ENCODE data around the gene CRISPLD2. TPM values are rescaled to one million over a fixed set of nuclear protein-coding genes. Genes with fewer than 3 reads are reported as not detected.

CRISPLD2 gene
- total RNA-seq, 5 donors from 2014 or later (not counting 1 experiment from before 2014, with no cell fraction given) = 0.76 to 2.8 (median 1.8) TPM

DNA sequence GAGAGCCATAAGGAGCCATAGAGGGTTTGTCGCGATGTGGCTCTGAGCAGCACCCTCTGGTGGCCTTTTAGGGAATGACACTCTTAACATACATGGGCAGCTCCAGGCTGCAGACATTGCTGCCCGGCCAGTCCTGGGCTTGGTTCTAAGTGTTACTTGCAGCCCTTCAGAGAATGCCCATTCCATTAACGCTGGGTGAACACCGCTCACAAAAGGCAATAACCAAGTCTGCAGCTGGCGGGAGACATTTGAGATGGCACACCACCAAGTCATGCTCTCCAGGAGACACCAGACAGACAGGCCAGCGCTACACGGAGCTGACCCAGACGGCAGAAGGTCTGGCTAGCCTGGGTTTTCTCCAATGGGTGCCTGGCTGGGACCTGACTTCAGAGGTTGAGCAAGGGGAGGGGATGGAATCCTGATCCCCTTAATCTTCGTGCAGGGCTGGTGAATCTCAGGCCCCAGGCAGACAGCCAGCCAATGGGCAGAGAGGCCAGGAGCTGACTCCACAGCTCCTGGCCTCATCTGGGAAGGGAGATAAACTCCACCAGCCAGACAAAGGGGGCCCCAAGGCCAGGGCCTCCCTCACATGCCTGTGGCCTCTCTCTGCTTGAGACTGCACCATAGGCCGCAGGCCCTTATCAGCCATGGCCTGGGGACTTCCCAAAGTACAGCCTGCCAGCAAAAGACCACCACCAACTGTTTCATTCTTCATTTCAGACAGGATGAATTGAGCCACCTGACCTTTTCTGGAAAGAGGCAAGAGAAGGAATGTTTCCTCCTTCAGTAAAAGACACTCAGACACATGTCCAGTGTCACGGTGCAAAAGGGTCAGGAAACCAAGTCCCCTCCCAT lies 132.8 kb downstream of the CRISPLD2 start:
- CTCF ChIA-PET = interaction anchor here (0.6 to 3.8 kb wide), 18 partner anchors 16 to 214 kb away, joined by 3 to 42 read pairs (median 4); no protein-coding TSS in a partner anchor
- H3K4me1 ChIP-seq (ENCODE audit: control insufficient read depth in 1 of 2, extremely low read depth in 1 of 2, insufficient read depth in 2 of 2, low read length in 2 of 2) = peaks cover 0 to 19% of the 10 kb centered on the region in 2 experiments
- Mint-ChIP-seq H3K27ac (no peak overlapping the region), H3K4me1 (peaks cover 0 to 9% (median 7%) of the 10 kb centered on the region in 3 donors), H3K27me3 (peaks cover 3 to 4% of the 10 kb centered on the region in 2 donors), H3K36me3 (no peaks in the 10 kb centered on the region), H3K4me3 (no peak overlapping the region), H3K9me3 (no peaks in the 10 kb centered on the region)
- H3K27ac ChIP-seq (ENCODE audit: low read length) = no peak overlapping the region
- no peaks in the 10 kb centered on the region for H3K36me3 ChIP-seq (ENCODE audit: control insufficient read depth in 2 of 2, extremely low read depth in 1 of 2, insufficient read depth in 1 of 2, low read length in 1 of 2)
- H3K27me3 ChIP-seq (replicated peaks in 1 of 2; ENCODE audit: control insufficient read depth in 2 of 2, extremely low read depth in 1 of 2, insufficient read depth in 2 of 2, low read length in 1 of 2) = peaks cover 0 to 42% of the 10 kb centered on the region in 2 experiments
- WGBS (ENCODE audit: insufficient coverage) = 62% methylated on average over 10 of the region's 12 CpGs
- H3K9me3 ChIP-seq = no peaks in the 10 kb centered on the region
- DNase-seq (peak; percentile 17 to 88 (median 56)), ATAC-seq (replicated peaks in 1 of 4) (peak; percentile 76 to 85 (median 82))
- no peak overlapping the region for H3K4me3 ChIP-seq (ENCODE audit: control insufficient read depth in 1 of 2, extremely low read depth in 1 of 2, low read length in 1 of 2)
- POLR2A ChIA-PET = no interaction called here

DNA sequence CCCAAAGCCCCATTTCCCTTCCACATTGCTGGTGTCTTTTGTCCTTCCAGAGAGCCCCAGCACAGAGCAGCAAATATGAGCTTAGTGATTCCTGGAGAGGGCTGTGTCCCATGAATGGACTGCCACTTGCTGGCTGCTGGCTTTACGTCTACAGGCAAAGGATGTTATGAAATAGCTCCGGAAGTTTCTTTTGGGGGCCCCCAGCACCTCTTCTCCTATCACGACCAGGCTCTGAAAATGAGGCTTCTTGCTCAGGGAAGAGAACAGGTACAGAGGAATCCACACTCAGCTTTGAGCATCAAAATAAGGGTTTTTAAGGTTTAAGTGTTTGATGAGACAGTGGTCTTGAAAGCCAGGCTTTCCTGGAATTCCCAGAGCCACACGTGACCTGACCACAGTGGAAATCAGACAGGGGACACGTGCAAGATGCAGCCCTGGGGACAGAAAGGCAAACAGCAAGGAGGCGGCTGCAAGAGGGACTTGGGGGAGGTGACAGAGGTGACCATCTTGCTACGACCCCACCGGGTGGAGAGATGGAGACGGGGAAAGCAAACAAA lies 133.5 kb downstream of the CRISPLD2 start:
- CTCF ChIA-PET = interaction anchor here (0.5 to 3.8 kb wide), 11 partner anchors 16 to 206 kb away, joined by 3 to 42 read pairs (median 6); no protein-coding TSS in a partner anchor
- Mint-ChIP-seq H3K9me3 (no peaks in the 10 kb centered on the region), H3K36me3 (no peaks in the 10 kb centered on the region), H3K4me1 (peaks cover 0 to 9% (median 7%) of the 10 kb centered on the region in 3 donors), H3K27ac (no peak overlapping the region), H3K4me3 (no peak overlapping the region), H3K27me3 (peaks cover 3% of the 10 kb centered on the region in 2 donors)
- Histone ChIP-seq H3K4me1 (ENCODE audit: control insufficient read depth in 1 of 2, extremely low read depth in 1 of 2, insufficient read depth in 2 of 2, low read length in 2 of 2) (peaks cover 0 to 18% of the 10 kb centered on the region in 2 experiments), H3K27ac (ENCODE audit: low read length) (no peak overlapping the region), H3K4me3 (ENCODE audit: control insufficient read depth in 1 of 2, extremely low read depth in 1 of 2, low read length in 1 of 2) (no peak overlapping the region), H3K36me3 (ENCODE audit: control insufficient read depth in 2 of 2, extremely low read depth in 1 of 2, insufficient read depth in 1 of 2, low read length in 1 of 2) (no peaks in the 10 kb centered on the region), H3K9me3 (no peaks in the 10 kb centered on the region), H3K27me3 (replicated peaks in 1 of 2; ENCODE audit: control insufficient read depth in 2 of 2, extremely low read depth in 1 of 2, insufficient read depth in 2 of 2, low read length in 1 of 2) (peaks cover 0 to 42% of the 10 kb centered on the region in 2 experiments)
- no peak for ATAC-seq (replicated peaks in 1 of 4)
- POLR2A ChIA-PET = no interaction called here
- no CpG with 5 or more reads among the region's 9 CpGs for WGBS (ENCODE audit: insufficient coverage)
- DNase-seq = no peak

DNA sequence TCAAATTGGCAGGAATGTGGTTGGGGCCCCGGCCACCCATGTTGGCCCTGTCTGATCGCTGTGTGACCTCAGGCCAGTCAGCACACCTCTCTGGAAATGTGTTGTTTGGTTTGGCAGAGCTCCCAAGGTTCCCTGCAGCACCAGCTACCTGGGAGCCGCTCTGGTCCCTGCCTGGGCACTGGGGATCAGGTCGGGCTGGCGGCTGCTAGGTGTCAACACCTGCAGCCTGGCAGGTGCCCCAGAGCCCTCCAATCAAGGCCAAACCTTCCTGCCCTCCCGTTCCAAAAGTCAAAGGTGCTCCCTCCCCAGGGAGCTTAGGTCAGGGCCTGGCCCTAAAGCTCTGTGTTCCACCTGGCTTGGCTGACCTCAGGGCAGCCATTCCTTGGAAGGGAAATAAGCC lies 135.6 kb downstream of the CRISPLD2 start:
- WGBS (ENCODE audit: insufficient coverage) = 92% methylated on average over 4 of the region's 6 CpGs
- Histone ChIP-seq H3K27me3 (replicated peaks in 1 of 2; ENCODE audit: control insufficient read depth in 2 of 2, extremely low read depth in 1 of 2, insufficient read depth in 2 of 2, low read length in 1 of 2) (peaks cover 0 to 56% of the 10 kb centered on the region in 2 experiments), H3K36me3 (ENCODE audit: control insufficient read depth in 2 of 2, extremely low read depth in 1 of 2, insufficient read depth in 1 of 2, low read length in 1 of 2) (no peaks in the 10 kb centered on the region), H3K4me3 (ENCODE audit: control insufficient read depth in 1 of 2, extremely low read depth in 1 of 2, low read length in 1 of 2) (no peak overlapping the region), H3K9me3 (no peaks in the 10 kb centered on the region), H3K4me1 (ENCODE audit: control insufficient read depth in 1 of 2, extremely low read depth in 1 of 2, insufficient read depth in 2 of 2, low read length in 2 of 2) (peaks cover 0 to 6% of the 10 kb centered on the region in 2 experiments), H3K27ac (ENCODE audit: low read length) (no peak overlapping the region)
- ChIA-PET CTCF (interaction anchor here in 1 of 2 donors (1.0 to 3.8 kb wide), 2 partner anchors 202 to 217 kb away, joined by 3 to 42 read pairs; no protein-coding TSS in a partner anchor), POLR2A (interaction anchor here in 1 of 2 donors (0.5 kb wide), 1 partner anchor 8 kb away, joined by 3 read pairs; no protein-coding TSS in a partner anchor)
- no peak for DNase-seq
- Mint-ChIP-seq H3K27me3 (peaks cover 0 to 3% of the 10 kb centered on the region in 2 donors), H3K4me1 (peaks cover 0 to 6% (median 4%) of the 10 kb centered on the region in 3 donors), H3K36me3 (no peaks in the 10 kb centered on the region), H3K27ac (no peak overlapping the region), H3K4me3 (no peak overlapping the region), H3K9me3 (no peaks in the 10 kb centered on the region)
- ATAC-seq (replicated peaks in 1 of 4) = no peak

DNA sequence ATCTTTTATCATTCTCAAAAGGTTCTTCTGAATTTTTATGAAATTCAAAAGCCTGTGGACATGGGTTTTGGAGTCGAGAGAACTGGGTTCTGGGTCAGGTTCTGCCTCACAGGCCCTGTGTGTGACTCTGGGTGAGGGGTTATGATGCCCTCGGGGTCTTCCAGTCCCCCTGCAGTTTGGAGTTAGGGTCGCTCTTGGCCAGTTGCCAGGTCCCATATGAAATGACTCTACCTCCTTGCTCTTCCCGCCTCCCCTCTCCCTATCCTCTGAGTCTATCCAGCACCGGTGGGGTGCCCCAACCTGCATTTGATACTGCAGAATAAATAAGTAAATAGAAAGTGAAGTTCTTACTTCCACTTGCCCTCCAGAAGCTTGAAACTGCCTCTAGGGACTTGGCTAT lies 137.4 kb downstream of the CRISPLD2 start:
- Histone ChIP-seq H3K4me1 (ENCODE audit: control insufficient read depth in 1 of 2, extremely low read depth in 1 of 2, insufficient read depth in 2 of 2, low read length in 2 of 2) (peaks cover 0 to 2% of the 10 kb centered on the region in 2 experiments), H3K4me3 (ENCODE audit: control insufficient read depth in 1 of 2, extremely low read depth in 1 of 2, low read length in 1 of 2) (no peak overlapping the region), H3K27me3 (replicated peaks in 1 of 2; ENCODE audit: control insufficient read depth in 2 of 2, extremely low read depth in 1 of 2, insufficient read depth in 2 of 2, low read length in 1 of 2) (peaks cover 0 to 45% of the 10 kb centered on the region in 2 experiments), H3K27ac (ENCODE audit: low read length) (no peak overlapping the region), H3K9me3 (no peaks in the 10 kb centered on the region), H3K36me3 (ENCODE audit: control insufficient read depth in 2 of 2, extremely low read depth in 1 of 2, insufficient read depth in 1 of 2, low read length in 1 of 2) (no peaks in the 10 kb centered on the region)
- no peak overlapping the region for H3K4me3 Mint-ChIP-seq
- no peak overlapping the region for H3K27ac Mint-ChIP-seq
- peaks cover 0 to 2% (median 2%) of the 10 kb centered on the region in 3 donors for H3K4me1 Mint-ChIP-seq
- ATAC-seq (replicated peaks in 1 of 4) (no peak), DNase-seq (no peak)
- WGBS (ENCODE audit: insufficient coverage) = 83% methylated on average over 1 of the region's 5 CpGs
- CTCF ChIA-PET = interaction anchor here in 1 of 2 donors (0.7 kb wide), 1 partner anchor 196 kb away, joined by 3 read pairs; no protein-coding TSS in a partner anchor
- POLR2A ChIA-PET = no interaction called here
- no peaks in the 10 kb centered on the region for H3K9me3 Mint-ChIP-seq
- peaks cover 0 to 3% of the 10 kb centered on the region in 2 donors for H3K27me3 Mint-ChIP-seq
- H3K36me3 Mint-ChIP-seq = no peaks in the 10 kb centered on the region

DNA sequence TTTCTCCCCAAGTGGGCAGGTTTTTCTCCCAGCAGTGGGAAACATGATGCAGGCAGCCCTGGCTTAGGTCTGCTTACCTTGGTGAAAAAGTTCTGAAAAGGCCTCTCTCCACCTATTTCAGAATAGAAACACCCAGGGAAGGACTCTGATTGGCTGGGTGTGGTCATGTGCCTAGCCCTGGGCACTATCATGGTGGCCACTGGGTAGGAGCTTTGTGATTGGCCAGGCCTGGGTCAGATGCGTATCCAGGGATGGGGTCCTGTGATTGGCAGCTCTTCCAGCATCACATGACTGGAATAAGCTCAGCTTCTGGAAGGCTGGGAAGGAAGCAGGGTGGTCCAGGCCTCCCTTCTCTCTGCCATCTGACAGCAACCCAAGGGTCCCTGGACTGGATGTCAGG lies 138.0 kb downstream of the CRISPLD2 start:
- no peaks in the 10 kb centered on the region for H3K4me1 ChIP-seq (ENCODE audit: control insufficient read depth in 1 of 2, extremely low read depth in 1 of 2, insufficient read depth in 2 of 2, low read length in 2 of 2)
- Mint-ChIP-seq H3K4me3 (no peak overlapping the region), H3K36me3 (no peaks in the 10 kb centered on the region), H3K27ac (no peak overlapping the region), H3K27me3 (peaks cover 0 to 3% of the 10 kb centered on the region in 2 donors), H3K4me1 (no peaks in the 10 kb centered on the region), H3K9me3 (no peaks in the 10 kb centered on the region)
- ATAC-seq (replicated peaks in 1 of 4) (no peak), DNase-seq (no peak)
- ChIA-PET CTCF (interaction anchor here in 1 of 2 donors (0.7 kb wide), 1 partner anchor 13 kb away, joined by 3 read pairs; no protein-coding TSS in a partner anchor), POLR2A (no interaction called here)
- peaks cover 0 to 45% of the 10 kb centered on the region in 2 experiments for H3K27me3 ChIP-seq (replicated peaks in 1 of 2; ENCODE audit: control insufficient read depth in 2 of 2, extremely low read depth in 1 of 2, insufficient read depth in 2 of 2, low read length in 1 of 2)
- 100% methylated on average over 1 of the region's 1 CpG for WGBS (ENCODE audit: insufficient coverage)
- H3K27ac ChIP-seq (ENCODE audit: low read length) = no peak overlapping the region
- no peaks in the 10 kb centered on the region for H3K9me3 ChIP-seq
- H3K4me3 ChIP-seq (ENCODE audit: control insufficient read depth in 1 of 2, extremely low read depth in 1 of 2, low read length in 1 of 2) = no peak overlapping the region
- no peaks in the 10 kb centered on the region for H3K36me3 ChIP-seq (ENCODE audit: control insufficient read depth in 2 of 2, extremely low read depth in 1 of 2, insufficient read depth in 1 of 2, low read length in 1 of 2)
